GM23248 (cell line): ENCODE results near the gene RASAL2.

Experiments
- EZH2 ChIP-seq: fragments of 200-600 bp; sonication (generic); IDR thresholded peaks from 2 replicates; pipeline ENCODE4 v1.6.1; 2018; ENCODE audit warnings: antibody characterized with exemption, mild to moderate bottlenecking; ENCODE audit not compliant: insufficient read depth, poor library complexity, severe bottlenecking
- EZH2phosphoT487 ChIP-seq: fragments of 200-600 bp; sonication (generic); IDR thresholded peaks from 2 replicates; pipeline ENCODE4 v1.6.1; 2018; ENCODE audit warnings: antibody characterized with exemption, moderate library complexity, mild to moderate bottlenecking, low read depth; ENCODE audit not compliant: insufficient read depth

GRCh38 chr1:178094739-178095645 lies 1.1 kb downstream of the RASAL2 start:
- TF ChIP-seq EZH2phosphoT487 (peak; percentile 69; the same call in 1 of the 2 replicates), EZH2 (no peak)
